ENCODE measurements around the gene SLC50A1. TPM values are rescaled to one million over a fixed set of nuclear protein-coding genes. Genes with fewer than 3 reads are reported as not detected.
"Not testable (repeated sequence)": the region's sequence is repeated elsewhere in the genome, so short reads cannot be mapped to it uniquely, and the experiment has no call there.

SLC50A1 gene
- total RNA-seq, 1 experiment from 2014 or later: 24.9 TPM

- Histone ChIP-seq H3K79me1 (ENCODE audit: insufficient read depth, low read depth, low read length, poor library complexity, severe bottlenecking) (no peaks in the 10 kb centered on the region), H3K9me3 (ENCODE audit: control insufficient read depth, low read depth, low read length) (no peaks in the 10 kb centered on the region), H3K23ac (ENCODE audit: insufficient read length, low read depth, low read length) (no peak overlapping the region), H3K23me2 (ENCODE audit: insufficient read length, low read depth, low read length, poor library complexity, severe bottlenecking) (peaks cover 1% of the 10 kb centered on the region), H3K4ac (ENCODE audit: low read depth, low read length) (no peak overlapping the region), H3K18ac (ENCODE audit: insufficient read length, low read depth, low read length) (no peak overlapping the region), H3K56ac (ENCODE audit: insufficient read length, low read depth, low read length) (no peak overlapping the region), H3K14ac (ENCODE audit: insufficient read depth, low read length) (no peak overlapping the region), H2BK12ac (ENCODE audit: insufficient read length, low read depth, low read length) (no peak overlapping the region), H2AFZ (ENCODE audit: low read length) (no peak overlapping the region), H2BK15ac (ENCODE audit: low read depth, low read length) (no peak overlapping the region), H4K8ac (replicated peaks; ENCODE audit: insufficient read length, low read depth, low read length) (no peak overlapping the region), H2BK5ac (ENCODE audit: insufficient read length, low read length) (no peak overlapping the region), H4K20me1 (ENCODE audit: control insufficient read depth, insufficient read depth, insufficient read length) (no peaks in the 10 kb centered on the region), H3K27me3 (ENCODE audit: insufficient read depth, low read length) (no peaks in the 10 kb centered on the region), H2BK20ac (ENCODE audit: low read depth, low read length, poor library complexity, severe bottlenecking) (no peak overlapping the region), H3T11ph (ENCODE audit: low read length) (no peak overlapping the region), H2AK5ac (ENCODE audit: insufficient read length, low read length) (no peak overlapping the region), H3K27ac (ENCODE audit: insufficient read length, low read depth, low read length) (no peak overlapping the region), H3K4me2 (ENCODE audit: insufficient read depth, insufficient read length, low read length) (no peak overlapping the region), H3K79me2 (ENCODE audit: insufficient read depth, low read length) (no peaks in the 10 kb centered on the region), H3K9ac (ENCODE audit: extremely low read depth, insufficient read length, low read length) (no peak overlapping the region), H3K4me1 (ENCODE audit: insufficient read depth, low read length) (no peaks in the 10 kb centered on the region), H4K91ac (ENCODE audit: insufficient read length, low read depth, low read length) (no peak overlapping the region), H2BK120ac (ENCODE audit: low read depth, low read length, poor library complexity, severe bottlenecking) (no peak overlapping the region), H4K5ac (ENCODE audit: insufficient read length, low read depth, low read length) (no peak overlapping the region)
- H3K4me1 Mint-ChIP-seq: peaks cover 2 to 7% of the 10 kb centered on the region in 2 experiments; a peak in 3 of 4 replicates
- TF ChIP-seq, protein P1, sequence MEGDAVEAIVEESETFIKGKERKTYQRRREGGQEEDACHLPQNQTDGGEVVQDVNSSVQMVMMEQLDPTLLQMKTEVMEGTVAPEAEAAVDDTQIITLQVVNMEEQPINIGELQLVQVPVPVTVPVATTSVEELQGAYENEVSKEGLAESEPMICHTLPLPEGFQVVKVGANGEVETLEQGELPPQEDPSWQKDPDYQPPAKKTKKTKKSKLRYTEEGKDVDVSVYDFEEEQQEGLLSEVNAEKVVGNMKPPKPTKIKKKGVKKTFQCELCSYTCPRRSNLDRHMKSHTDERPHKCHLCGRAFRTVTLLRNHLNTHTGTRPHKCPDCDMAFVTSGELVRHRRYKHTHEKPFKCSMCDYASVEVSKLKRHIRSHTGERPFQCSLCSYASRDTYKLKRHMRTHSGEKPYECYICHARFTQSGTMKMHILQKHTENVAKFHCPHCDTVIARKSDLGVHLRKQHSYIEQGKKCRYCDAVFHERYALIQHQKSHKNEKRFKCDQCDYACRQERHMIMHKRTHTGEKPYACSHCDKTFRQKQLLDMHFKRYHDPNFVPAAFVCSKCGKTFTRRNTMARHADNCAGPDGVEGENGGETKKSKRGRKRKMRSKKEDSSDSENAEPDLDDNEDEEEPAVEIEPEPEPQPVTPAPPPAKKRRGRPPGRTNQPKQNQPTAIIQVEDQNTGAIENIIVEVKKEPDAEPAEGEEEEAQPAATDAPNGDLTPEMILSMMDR (conservative IDR thresholded peaks at IDR 0.05): peak; percentile 38; the same call in 2 of the 3 replicates
- no peak for DNase-seq
- no peak overlapping the region for H3K27ac Mint-ChIP-seq
- no peaks in the 10 kb centered on the region for H3K9me3 Mint-ChIP-seq
- H3K4me3 Mint-ChIP-seq: no peak overlapping the region
- H3K36me3 Mint-ChIP-seq (ENCODE audit: insufficient read depth in 1 of 3, low read depth in 3 of 3): no peaks in the 10 kb centered on the region; a peak in 1 of 7 replicates
- no CpG with 5 or more reads among the region's 3 CpGs for WGBS (ENCODE audit: extremely low coverage, insufficient read length, low lambda C conversion rate)
- H3K27me3 Mint-ChIP-seq (ENCODE audit: low read depth): peaks cover 40% of the 10 kb centered on the region
Measured at GRCh38 chr1:155145491-155145890, 9.8 kb downstream of the SLC50A1 start.

DNA sequence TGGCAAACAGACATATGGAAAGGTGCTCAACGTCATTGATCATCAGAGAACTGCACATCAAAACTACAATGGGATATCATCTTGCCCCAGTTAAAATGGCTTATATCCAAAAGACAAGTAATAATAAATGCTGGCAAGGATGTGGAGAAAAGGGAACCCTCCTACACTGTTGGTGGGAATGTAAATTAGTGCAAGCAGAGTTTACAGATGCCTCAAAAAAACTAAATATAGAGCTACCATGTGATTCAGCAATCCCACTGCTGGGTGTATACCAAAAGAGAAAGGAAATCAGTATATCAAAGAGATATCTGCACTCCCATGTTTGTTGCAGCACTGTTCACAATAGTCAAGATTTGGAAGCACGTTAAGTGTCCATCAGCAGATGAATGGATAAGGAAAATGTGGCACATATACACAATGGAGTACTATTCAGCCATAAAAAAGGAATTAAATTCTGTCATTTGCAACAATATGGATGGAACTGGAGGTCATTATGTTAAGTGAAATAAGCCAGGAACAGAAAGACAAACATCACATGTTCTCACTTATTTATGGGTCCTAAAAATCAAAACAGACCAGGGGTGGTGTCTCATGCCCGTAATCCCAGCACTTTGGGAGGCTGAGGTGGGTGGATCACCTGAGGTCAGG, 20.5 kb downstream of the SLC50A1 start:
- H3K27ac Mint-ChIP-seq; H3K56ac ChIP-seq (ENCODE audit: insufficient read length, low read depth, low read length); H2BK20ac ChIP-seq (ENCODE audit: low read depth, low read length, poor library complexity, severe bottlenecking); DNase-seq; H3K18ac ChIP-seq (ENCODE audit: insufficient read length, low read depth, low read length); H4K8ac ChIP-seq (replicated peaks; ENCODE audit: insufficient read length, low read depth, low read length); H3K4me2 ChIP-seq (ENCODE audit: insufficient read depth, insufficient read length, low read length); H3K4me1 Mint-ChIP-seq; H4K5ac ChIP-seq (ENCODE audit: insufficient read length, low read depth, low read length); H3K27ac ChIP-seq (ENCODE audit: insufficient read length, low read depth, low read length); H3K4me1 ChIP-seq (ENCODE audit: insufficient read depth, low read length); H2AK5ac ChIP-seq (ENCODE audit: insufficient read length, low read length); H3K27me3 ChIP-seq (ENCODE audit: insufficient read depth, low read length); H3K36me3 Mint-ChIP-seq (ENCODE audit: insufficient read depth in 1 of 3, low read depth in 3 of 3); H3K79me2 ChIP-seq (ENCODE audit: insufficient read depth, low read length); H2BK15ac ChIP-seq (ENCODE audit: low read depth, low read length); H4K91ac ChIP-seq (ENCODE audit: insufficient read length, low read depth, low read length); H3K23ac ChIP-seq (ENCODE audit: insufficient read length, low read depth, low read length); H4K20me1 ChIP-seq (ENCODE audit: control insufficient read depth, insufficient read depth, insufficient read length); H3K79me1 ChIP-seq (ENCODE audit: insufficient read depth, low read depth, low read length, poor library complexity, severe bottlenecking); H3K4me3 Mint-ChIP-seq; H3K23me2 ChIP-seq (ENCODE audit: insufficient read length, low read depth, low read length, poor library complexity, severe bottlenecking); H3K4ac ChIP-seq (ENCODE audit: low read depth, low read length); H2AFZ ChIP-seq (ENCODE audit: low read length); H3K14ac ChIP-seq (ENCODE audit: insufficient read depth, low read length); H2BK120ac ChIP-seq (ENCODE audit: low read depth, low read length, poor library complexity, severe bottlenecking); H3K9me3 ChIP-seq (ENCODE audit: control insufficient read depth, low read depth, low read length); H3K9ac ChIP-seq (ENCODE audit: extremely low read depth, insufficient read length, low read length); H2BK12ac ChIP-seq (ENCODE audit: insufficient read length, low read depth, low read length); H3K9me3 Mint-ChIP-seq; H3T11ph ChIP-seq (ENCODE audit: low read length); H2BK5ac ChIP-seq (ENCODE audit: insufficient read length, low read length): not testable (repeated sequence)
- WGBS (ENCODE audit: extremely low coverage, insufficient read length, low lambda C conversion rate): no CpG with 5 or more reads among the region's 3 CpGs
- H3K27me3 Mint-ChIP-seq (ENCODE audit: low read depth): peaks cover 31% of the 10 kb centered on the region
